GM10266 (cell line): Measurements from ENCODE around the gene ETV5.
"Not testable (repeated sequence)": the region's sequence is repeated elsewhere in the genome, so short reads cannot be mapped to it uniquely, and the experiment has no call there.

Source experiments
- DNase-seq: peaks from one replicate; pipeline ENCODE4 v3.0.0; 2012; ENCODE audit errors: extremely low spot score
- TF ChIP-seq, protein P1 (sequence below): IDR thresholded peaks from 2 replicates; pipeline ENCODE4 v1.5.1; 2012; ENCODE audit warnings: mild to moderate bottlenecking, low read depth; ENCODE audit not compliant: control insufficient read depth, insufficient read depth; ENCODE audit errors: missing control alignments

Gene ETV5

GRCh38 chr3:186044968-186045367, 63.9 kb downstream of the ETV5 start:
- no peak for DNase-seq
- TF ChIP-seq, protein P1, sequence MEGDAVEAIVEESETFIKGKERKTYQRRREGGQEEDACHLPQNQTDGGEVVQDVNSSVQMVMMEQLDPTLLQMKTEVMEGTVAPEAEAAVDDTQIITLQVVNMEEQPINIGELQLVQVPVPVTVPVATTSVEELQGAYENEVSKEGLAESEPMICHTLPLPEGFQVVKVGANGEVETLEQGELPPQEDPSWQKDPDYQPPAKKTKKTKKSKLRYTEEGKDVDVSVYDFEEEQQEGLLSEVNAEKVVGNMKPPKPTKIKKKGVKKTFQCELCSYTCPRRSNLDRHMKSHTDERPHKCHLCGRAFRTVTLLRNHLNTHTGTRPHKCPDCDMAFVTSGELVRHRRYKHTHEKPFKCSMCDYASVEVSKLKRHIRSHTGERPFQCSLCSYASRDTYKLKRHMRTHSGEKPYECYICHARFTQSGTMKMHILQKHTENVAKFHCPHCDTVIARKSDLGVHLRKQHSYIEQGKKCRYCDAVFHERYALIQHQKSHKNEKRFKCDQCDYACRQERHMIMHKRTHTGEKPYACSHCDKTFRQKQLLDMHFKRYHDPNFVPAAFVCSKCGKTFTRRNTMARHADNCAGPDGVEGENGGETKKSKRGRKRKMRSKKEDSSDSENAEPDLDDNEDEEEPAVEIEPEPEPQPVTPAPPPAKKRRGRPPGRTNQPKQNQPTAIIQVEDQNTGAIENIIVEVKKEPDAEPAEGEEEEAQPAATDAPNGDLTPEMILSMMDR: no peak

- DNase-seq: no peak
- TF ChIP-seq, protein P1: no peak
Measured at GRCh38 chr3:186044427-186044826, 64.5 kb downstream of the ETV5 start.

DNA sequence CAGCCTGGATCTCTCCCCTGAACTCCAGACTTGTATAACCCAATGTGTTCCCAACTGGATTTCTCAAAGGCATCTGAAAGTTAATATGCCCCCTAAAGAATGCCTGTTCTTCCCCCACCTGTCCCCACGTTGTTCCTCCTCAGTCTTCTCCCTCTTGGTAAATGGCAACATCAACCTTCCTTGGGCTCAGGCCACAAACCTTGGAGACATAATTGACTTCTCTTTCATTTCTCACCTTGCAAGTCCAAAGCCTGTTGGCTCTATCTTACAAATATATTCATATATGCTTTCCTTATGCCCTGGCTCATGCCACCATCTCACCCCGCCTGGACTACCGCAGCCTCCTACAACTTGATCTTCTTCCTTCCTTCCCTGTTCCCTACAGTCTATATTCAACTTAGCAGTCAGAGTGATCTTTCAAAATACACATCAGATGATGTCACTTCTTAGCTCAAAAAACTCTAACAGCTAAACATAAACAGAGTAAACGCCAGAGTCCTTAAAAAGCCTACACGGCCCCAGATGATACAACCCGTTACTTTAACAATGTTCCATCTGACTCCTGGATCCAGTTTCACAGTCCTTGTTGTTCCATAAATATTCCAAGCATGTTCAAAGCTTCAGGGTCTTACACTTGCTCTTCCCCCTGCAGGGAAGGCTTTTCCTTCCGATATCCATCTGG, 66.2 kb downstream of the ETV5 start:
- no peak for DNase-seq
- TF ChIP-seq, protein P1: no peak

- TF ChIP-seq, protein P1: no peak
- no peak for DNase-seq
Measured at GRCh38 chr3:186042036-186042435, 66.9 kb downstream of the ETV5 start.

- no peak for DNase-seq
- TF ChIP-seq, protein P1: no peak
Measured at GRCh38 chr3:186038360-186038759, 70.5 kb downstream of the ETV5 start.

DNA sequence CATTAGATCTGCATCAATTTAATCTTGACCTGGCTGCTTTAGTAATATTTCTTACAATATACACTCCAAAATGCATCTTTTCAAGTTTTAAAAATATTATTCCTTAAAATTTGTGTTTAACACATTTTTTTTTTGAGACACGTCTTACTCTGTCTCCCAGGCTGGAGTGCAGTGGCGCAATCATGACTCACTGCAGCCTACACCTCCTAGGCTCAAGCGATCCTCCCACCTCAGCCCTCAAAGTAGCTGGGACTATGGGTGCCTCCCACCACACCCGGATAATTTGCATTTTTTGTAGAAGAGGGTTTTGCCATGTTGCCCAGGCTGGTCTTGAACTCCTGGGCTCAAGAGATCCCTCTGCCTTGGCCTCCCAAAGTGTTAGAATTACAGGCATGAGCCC, 73.6 kb downstream of the ETV5 start:
- DNase-seq: no peak
- TF ChIP-seq, protein P1: no peak

DNA sequence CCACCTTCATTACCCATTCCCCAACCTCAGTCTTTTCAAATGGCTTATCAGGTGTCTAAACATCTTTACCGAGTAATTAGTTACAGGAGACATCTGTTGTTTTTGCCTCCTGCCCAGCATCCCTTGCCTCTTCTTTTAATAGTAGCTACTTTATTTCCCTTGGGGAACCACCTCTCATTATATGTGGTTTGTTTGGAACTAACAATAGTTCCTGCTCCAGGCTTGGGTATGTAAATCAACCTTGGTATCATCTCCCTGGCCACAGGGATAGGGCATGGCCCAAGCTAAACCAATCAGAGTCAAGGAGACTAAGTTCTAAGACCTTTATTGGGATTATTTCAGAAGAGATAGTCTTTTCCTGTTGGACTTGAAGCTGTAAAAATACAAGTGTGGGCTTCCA, 76.6 kb downstream of the ETV5 start:
- DNase-seq: no peak
- TF ChIP-seq, protein P1: no peak

DNA sequence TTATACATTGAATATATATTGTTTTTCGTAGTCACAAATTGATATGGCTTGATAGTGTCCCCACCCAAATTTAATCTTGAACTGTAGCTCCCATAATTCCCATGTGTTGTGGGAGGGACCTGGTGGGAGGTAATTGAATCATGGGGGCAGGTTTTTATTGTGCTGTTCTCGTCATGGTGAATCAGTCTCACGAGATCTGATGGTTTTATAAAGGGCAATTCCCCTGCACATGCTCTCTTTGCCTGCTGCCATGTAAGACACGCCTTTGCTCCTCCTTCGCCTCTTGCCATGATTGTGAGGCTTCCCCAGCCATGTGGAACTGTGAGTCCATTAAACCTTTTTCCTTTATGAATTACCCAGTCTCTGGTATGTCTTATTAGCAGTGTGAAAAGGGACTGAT, 82.9 kb downstream of the ETV5 start:
- not testable (repeated sequence) for DNase-seq
